Brain microvascular endothelial cell (primary cell): ENCODE results near the gene MAP2K1.

Experiments used
- DNase-seq: peaks from one replicate; pipeline ENCODE4 v3.0.0-alpha.2; 2020
- H3K27ac ChIP-seq: fragments of 250-450 bp; sonication (Bioruptor Pico); 2 replicates; pipeline ENCODE4 v1.5.1; 2020; ENCODE audit warnings: mild to moderate bottlenecking, moderate library complexity
- H3K27me3 ChIP-seq: fragments of 250-450 bp; sonication (Bioruptor Pico); replicated peaks from 2 replicates; pipeline ENCODE4 v1.5.1; 2020; ENCODE audit warnings: mild to moderate bottlenecking
- H3K36me3 ChIP-seq: fragments of 250-450 bp; sonication (Bioruptor Pico); replicated peaks from 2 replicates; pipeline ENCODE4 v1.5.1; 2020; ENCODE audit warnings: mild to moderate bottlenecking
- H3K4me3 ChIP-seq: 2 replicates; pipeline ENCODE4 v1.5.1; 2011; ENCODE audit warnings: low read depth, mild to moderate bottlenecking, control low read depth, low read length, moderate library complexity
- in situ Hi-C: cut with HindIII; loops from 2 replicates; pipeline ENCODE4 v1.10.0; 2017; ENCODE audit warnings: low sequenced_read_pairs, low pct_ligation_motif_present
- TF ChIP-seq, protein P1 (sequence below): IDR thresholded peaks from 2 replicates; pipeline ENCODE4 v1.5.1; 2011; ENCODE audit warnings: low read depth, mild to moderate bottlenecking, moderate library complexity, low read length, control low read depth, inconsistent platforms; ENCODE audit errors: missing control alignments

MAP2K1 gene

DNA sequence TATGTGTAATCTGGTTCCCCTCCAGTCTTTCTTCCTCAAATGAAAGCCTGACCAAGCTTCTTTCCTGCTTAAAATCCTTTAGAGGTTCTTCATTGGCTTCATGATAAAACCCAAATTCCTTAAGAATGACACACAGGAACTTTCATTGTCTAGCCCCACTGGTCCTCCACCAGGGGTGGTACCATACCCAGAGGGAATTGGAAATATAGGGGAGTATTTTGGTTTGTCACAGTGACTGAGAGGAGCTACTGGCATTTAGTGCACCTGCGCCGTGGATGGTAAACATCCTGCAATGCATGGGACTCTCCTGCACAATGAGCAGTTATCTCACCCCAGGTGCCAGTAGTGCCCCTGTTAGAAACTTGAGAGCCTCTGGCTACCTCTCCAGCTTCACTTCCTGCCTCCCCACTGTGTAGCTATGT is 129.2 kb downstream of the MAP2K1 start:
- TF ChIP-seq, protein P1, sequence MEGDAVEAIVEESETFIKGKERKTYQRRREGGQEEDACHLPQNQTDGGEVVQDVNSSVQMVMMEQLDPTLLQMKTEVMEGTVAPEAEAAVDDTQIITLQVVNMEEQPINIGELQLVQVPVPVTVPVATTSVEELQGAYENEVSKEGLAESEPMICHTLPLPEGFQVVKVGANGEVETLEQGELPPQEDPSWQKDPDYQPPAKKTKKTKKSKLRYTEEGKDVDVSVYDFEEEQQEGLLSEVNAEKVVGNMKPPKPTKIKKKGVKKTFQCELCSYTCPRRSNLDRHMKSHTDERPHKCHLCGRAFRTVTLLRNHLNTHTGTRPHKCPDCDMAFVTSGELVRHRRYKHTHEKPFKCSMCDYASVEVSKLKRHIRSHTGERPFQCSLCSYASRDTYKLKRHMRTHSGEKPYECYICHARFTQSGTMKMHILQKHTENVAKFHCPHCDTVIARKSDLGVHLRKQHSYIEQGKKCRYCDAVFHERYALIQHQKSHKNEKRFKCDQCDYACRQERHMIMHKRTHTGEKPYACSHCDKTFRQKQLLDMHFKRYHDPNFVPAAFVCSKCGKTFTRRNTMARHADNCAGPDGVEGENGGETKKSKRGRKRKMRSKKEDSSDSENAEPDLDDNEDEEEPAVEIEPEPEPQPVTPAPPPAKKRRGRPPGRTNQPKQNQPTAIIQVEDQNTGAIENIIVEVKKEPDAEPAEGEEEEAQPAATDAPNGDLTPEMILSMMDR = no peak
- no peak overlapping the region for H3K4me3 ChIP-seq
- no peak for DNase-seq
- no peaks in the 10 kb centered on the region for H3K27me3 ChIP-seq
- in situ Hi-C loops = no loop called here
- H3K27ac ChIP-seq = no peak overlapping the region
- peaks cover 11% of the 10 kb centered on the region for H3K36me3 ChIP-seq

DNA sequence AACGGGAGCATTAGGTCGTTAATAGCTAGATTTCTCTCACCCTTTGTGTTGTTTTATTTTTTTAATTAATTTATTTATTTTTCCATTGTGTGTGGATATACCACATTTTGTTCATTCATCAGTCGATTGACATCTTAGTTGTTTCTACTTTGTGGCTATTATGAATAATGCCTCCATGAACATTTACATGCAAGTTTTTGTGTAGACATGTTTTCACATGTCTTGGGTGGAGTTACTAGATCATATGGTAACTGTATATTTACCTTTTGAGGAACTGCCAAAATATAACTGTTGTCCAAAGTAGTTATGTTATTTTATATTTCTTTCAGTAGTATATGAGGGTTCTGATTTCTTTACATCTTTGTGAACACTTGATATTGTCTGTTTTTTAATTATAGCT is 137.2 kb downstream of the MAP2K1 start:
- no peak for DNase-seq
- in situ Hi-C loops = no loop called here
- H3K27ac ChIP-seq = no peak overlapping the region
- peaks cover 11% of the 10 kb centered on the region for H3K36me3 ChIP-seq
- H3K27me3 ChIP-seq = no peaks in the 10 kb centered on the region
- TF ChIP-seq, protein P1 = no peak
- H3K4me3 ChIP-seq = no peak overlapping the region

DNA sequence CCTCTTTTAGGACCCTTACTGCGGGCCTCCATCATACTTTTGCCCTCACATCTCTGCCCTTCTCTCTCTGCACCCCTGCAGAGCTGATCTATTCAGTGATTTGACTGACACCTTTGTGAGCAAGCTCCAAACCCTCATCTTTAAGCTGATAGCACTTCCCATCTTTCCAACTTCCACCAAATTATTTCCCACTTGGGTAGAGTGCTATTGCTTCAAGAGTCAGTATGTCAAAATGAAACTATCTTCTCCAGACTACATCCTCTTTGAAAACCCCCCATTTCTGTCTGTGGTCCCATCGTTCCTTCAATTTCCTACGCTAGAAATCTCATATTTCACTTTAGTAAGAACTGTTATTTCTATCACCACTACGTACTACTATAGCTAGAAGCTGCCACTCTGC is 138.1 kb downstream of the MAP2K1 start:
- Histone ChIP-seq H3K27ac (no peak overlapping the region), H3K4me3 (no peak overlapping the region), H3K27me3 (no peaks in the 10 kb centered on the region), H3K36me3 (peaks cover 14% of the 10 kb centered on the region)
- TF ChIP-seq, protein P1 = no peak
- no peak for DNase-seq
- in situ Hi-C loops = no loop called here

DNA sequence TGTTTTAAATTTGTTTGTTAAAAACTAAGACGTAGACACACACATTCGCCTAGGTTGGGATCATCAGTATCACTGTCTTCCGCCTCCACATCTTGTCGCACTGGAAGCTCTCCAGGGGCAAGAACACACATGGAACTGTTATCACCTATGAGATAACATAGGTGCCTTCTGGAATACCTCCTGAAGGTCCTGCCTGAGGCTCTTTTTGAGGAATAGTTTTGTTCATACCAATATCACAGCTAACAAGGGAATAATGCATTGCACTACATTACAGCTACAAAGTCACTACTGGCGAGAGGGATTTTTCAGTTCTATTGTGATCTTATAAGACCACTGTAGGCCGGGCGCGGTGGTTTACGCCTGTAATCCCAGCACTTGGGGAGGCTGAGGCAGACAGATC is 148.3 kb downstream of the MAP2K1 start:
- in situ Hi-C loops = no loop called here
- DNase-seq = no peak
- no peak overlapping the region for H3K27ac ChIP-seq
- peaks cover 12% of the 10 kb centered on the region for H3K36me3 ChIP-seq
- H3K27me3 ChIP-seq = no peaks in the 10 kb centered on the region
- TF ChIP-seq, protein P1 = no peak
- H3K4me3 ChIP-seq = no peak overlapping the region
